ENCODE data around the gene TSPAN33.
"Not testable (repeated sequence)": the region's sequence is repeated elsewhere in the genome, so short reads cannot be mapped to it uniquely, and the experiment has no call there.

Gene TSPAN33

GRCh38 chr7:129213828-129214227 is 69.3 kb downstream of the TSPAN33 start:
- TF ChIP-seq CTCF (IDR thresholded peaks at IDR 0.05; ENCODE audit: extremely low read depth, insufficient read depth, missing control alignments), result peak; percentile 56
- in situ Hi-C loops (cut with MboI; ENCODE audit: low pct_unique_long_range_greater_than_20kb, low sequenced_read_pairs, unreplicated experiment), result loop anchor here (25.0 kb wide), 1 partner anchor 248 kb away; no protein-coding TSS in a partner anchor

DNA sequence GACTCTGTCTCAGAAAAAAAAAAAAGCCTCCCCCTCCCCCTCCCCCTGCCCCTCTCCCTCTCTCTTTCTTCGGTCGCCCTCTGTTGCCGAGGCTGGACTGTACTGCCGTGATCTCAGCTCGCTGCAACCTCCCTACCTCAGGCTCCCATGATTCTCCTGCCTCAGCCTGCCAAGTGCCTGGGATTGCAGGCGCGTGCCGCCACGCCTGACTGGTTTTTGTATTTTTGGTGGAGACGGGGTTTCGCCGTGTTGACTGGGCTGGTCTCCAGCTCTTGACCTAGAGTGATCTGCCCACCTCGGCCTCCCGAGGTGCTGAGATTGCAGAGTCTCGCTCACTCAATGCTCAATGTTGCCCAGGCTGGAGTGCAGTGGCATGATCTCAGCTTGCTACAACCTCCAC is 71.2 kb downstream of the TSPAN33 start:
- not testable (repeated sequence) for DNase-seq (ENCODE audit: low spot score)
- in situ Hi-C loops (cut with MboI; ENCODE audit: low pct_unique_long_range_greater_than_20kb, low sequenced_read_pairs, unreplicated experiment), result loop anchor here (25.0 kb wide), 1 partner anchor 247 kb away; no protein-coding TSS in a partner anchor

More at GRCh38 chr7:129213828-129214227, 69.3 kb downstream of the TSPAN33 start:
- peak; percentile 62 for DNase-seq (ENCODE audit: low spot score)

- in situ Hi-C loops (cut with MboI; ENCODE audit: low pct_unique_long_range_greater_than_20kb, low sequenced_read_pairs, unreplicated experiment), result loop anchor here (25.0 kb wide), 1 partner anchor 246 kb away; no protein-coding TSS in a partner anchor
- DNase-seq (ENCODE audit: low spot score), result not testable (repeated sequence)
These were observed 71.7 kb downstream of the TSPAN33 start for GRCh38 chr7:129216101-129216715.

DNA sequence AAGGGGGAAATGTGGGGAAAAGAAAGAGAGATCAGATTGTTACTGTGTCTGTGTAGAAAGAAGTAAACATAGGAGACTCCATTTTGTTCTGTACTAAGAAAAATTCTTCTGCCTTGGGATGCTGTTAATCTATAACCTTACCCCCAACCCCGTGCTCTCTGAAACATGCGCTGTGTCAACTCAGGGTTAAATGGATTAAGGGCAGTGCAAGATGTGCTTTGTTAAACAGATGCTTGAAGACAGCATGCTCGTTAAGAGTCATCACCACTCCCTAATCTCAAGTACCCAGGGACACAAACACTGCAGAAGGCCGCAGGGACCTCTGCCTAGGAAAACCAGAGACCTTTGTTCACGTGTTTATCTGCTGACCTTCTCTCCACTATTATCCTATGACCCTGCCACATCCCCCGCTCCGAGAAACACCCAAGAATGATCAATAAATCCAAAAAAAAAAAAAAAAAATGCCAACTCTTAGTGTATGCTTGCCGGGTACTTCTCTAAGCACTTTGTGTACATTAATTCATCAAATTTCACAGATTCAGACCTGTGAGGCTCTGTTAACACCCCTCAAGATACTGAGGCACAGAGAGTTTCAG is 72.4 kb downstream of the TSPAN33 start:
- DNase-seq (ENCODE audit: low spot score), result not testable (repeated sequence)
- in situ Hi-C loops (cut with MboI; ENCODE audit: low pct_unique_long_range_greater_than_20kb, low sequenced_read_pairs, unreplicated experiment), result loop anchor here (25.0 kb wide), 1 partner anchor 245 kb away; no protein-coding TSS in a partner anchor

- DNase-seq (ENCODE audit: low spot score), result peak; percentile 82
- in situ Hi-C loops (cut with MboI; ENCODE audit: low pct_unique_long_range_greater_than_20kb, low sequenced_read_pairs, unreplicated experiment), result loop anchor here (25.0 kb wide), 1 partner anchor 244 kb away; no protein-coding TSS in a partner anchor
- TF ChIP-seq CTCF (IDR thresholded peaks at IDR 0.05; ENCODE audit: extremely low read depth, insufficient read depth, missing control alignments), result peak; percentile 91
These were observed 74.1 kb downstream of the TSPAN33 start for GRCh38 chr7:129218514-129219062.

- DNase-seq (ENCODE audit: low spot score), result not testable (repeated sequence)
- in situ Hi-C loops (cut with MboI; ENCODE audit: low pct_unique_long_range_greater_than_20kb, low sequenced_read_pairs, unreplicated experiment), result loop anchor here (25.0 kb wide), 1 partner anchor 243 kb away; no protein-coding TSS in a partner anchor
These were observed 74.7 kb downstream of the TSPAN33 start for GRCh38 chr7:129219166-129219565.

Data from GM13977 (cell line).